ENCODE measurements around the gene MAP3K6.
"Not testable (repeated sequence)": the region's sequence is repeated elsewhere in the genome, so short reads cannot be mapped to it uniquely, and the experiment has no call there.

Gene MAP3K6, protein sequence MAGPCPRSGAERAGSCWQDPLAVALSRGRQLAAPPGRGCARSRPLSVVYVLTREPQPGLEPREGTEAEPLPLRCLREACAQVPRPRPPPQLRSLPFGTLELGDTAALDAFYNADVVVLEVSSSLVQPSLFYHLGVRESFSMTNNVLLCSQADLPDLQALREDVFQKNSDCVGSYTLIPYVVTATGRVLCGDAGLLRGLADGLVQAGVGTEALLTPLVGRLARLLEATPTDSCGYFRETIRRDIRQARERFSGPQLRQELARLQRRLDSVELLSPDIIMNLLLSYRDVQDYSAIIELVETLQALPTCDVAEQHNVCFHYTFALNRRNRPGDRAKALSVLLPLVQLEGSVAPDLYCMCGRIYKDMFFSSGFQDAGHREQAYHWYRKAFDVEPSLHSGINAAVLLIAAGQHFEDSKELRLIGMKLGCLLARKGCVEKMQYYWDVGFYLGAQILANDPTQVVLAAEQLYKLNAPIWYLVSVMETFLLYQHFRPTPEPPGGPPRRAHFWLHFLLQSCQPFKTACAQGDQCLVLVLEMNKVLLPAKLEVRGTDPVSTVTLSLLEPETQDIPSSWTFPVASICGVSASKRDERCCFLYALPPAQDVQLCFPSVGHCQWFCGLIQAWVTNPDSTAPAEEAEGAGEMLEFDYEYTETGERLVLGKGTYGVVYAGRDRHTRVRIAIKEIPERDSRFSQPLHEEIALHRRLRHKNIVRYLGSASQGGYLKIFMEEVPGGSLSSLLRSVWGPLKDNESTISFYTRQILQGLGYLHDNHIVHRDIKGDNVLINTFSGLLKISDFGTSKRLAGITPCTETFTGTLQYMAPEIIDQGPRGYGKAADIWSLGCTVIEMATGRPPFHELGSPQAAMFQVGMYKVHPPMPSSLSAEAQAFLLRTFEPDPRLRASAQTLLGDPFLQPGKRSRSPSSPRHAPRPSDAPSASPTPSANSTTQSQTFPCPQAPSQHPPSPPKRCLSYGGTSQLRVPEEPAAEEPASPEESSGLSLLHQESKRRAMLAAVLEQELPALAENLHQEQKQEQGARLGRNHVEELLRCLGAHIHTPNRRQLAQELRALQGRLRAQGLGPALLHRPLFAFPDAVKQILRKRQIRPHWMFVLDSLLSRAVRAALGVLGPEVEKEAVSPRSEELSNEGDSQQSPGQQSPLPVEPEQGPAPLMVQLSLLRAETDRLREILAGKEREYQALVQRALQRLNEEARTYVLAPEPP (N-terminal part only)

DNA sequence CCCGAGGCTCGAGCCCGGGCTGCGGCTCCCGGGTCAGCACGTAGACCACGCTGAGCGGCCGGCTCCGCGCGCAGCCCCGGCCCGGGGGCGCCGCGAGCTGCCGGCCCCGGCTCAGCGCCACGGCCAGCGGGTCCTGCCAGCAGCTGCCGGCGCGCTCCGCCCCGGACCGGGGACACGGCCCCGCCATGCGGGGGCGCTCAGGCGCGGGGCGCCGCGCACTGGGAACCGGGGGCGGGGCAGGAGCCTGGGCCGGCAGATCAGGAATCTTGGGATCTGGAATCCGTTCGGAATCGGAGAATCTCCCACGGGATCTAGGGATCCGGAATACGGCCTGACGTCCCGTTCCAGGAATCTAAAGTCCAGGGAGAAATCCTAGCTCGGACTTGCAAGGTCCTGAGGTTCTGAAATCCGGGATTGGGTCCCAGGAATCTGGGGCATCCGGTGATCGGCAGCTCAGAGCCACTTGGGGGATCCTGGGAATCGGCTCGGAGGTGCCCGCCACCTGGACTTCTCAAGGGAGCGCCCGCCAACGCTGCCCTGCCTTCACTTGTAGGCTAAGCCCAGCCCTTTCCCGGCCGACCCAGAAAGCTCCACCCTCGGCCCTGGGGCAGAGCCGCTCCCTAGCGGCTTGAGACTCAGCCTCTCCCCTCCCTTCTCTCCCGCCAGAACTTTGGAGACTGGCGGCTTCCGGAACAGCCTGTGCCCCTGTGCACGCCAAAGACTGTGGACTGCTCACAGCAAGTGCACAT is at the start of gene MAP3K6:
Gene MAP3K6 (minus strand): TSS at position 551 of the 749 bp plus-strand sequence. CDS start 364 bp downstream, at position 187.
- Mint-ChIP-seq H3K4me3 (peak within 1 kb of the TSS; percentile 85), H3K27ac (ENCODE audit: low read depth) (no peak within 1 kb of the TSS), H3K4me1 (peaks cover 28% of the 10 kb centered on the region), H3K36me3 (ENCODE audit: insufficient read depth) (no peaks in the 10 kb centered on the region), H3K9me3 (no peaks in the 10 kb centered on the region), H3K27me3 (no peaks in the 10 kb centered on the region)
- DNase-seq (ENCODE audit: low spot score in 2 of 2) (no peak), ATAC-seq (replicated peaks; ENCODE audit: extremely low read depth, poor library complexity, severe bottlenecking) (peak; percentile 34)

GRCh38 chr1:27414091-27414490 is 47.3 kb upstream of the MAP3K6 start:
- Mint-ChIP-seq H3K27ac (ENCODE audit: low read depth) (peak overlapping the region; percentile 26), H3K36me3 (ENCODE audit: insufficient read depth) (peaks cover 63% of the 10 kb centered on the region)
- DNase-seq (ENCODE audit: low spot score in 2 of 2): no peak

GRCh38 chr1:27413004-27413403 is 46.2 kb upstream of the MAP3K6 start:
- H3K9me3 Mint-ChIP-seq: no peaks in the 10 kb centered on the region
- H3K27me3 Mint-ChIP-seq: no peaks in the 10 kb centered on the region
- ATAC-seq (replicated peaks; ENCODE audit: extremely low read depth, poor library complexity, severe bottlenecking) (no peak), DNase-seq (ENCODE audit: low spot score in 2 of 2) (no peak)
- H3K27ac Mint-ChIP-seq (ENCODE audit: low read depth): no peak overlapping the region
- no peak overlapping the region for H3K4me3 Mint-ChIP-seq
- peaks cover 61% of the 10 kb centered on the region for H3K36me3 Mint-ChIP-seq (ENCODE audit: insufficient read depth)
- peaks cover 28% of the 10 kb centered on the region for H3K4me1 Mint-ChIP-seq

More at GRCh38 chr1:27414091-27414490, 47.3 kb upstream of the MAP3K6 start:
- no peaks in the 10 kb centered on the region for H3K27me3 Mint-ChIP-seq
- no peak overlapping the region for H3K4me3 Mint-ChIP-seq
- no peaks in the 10 kb centered on the region for H3K9me3 Mint-ChIP-seq
- peaks cover 39% of the 10 kb centered on the region for H3K4me1 Mint-ChIP-seq
- ATAC-seq (replicated peaks; ENCODE audit: extremely low read depth, poor library complexity, severe bottlenecking): no peak

GRCh38 chr1:27412502-27412901 is 45.7 kb upstream of the MAP3K6 start:
- Mint-ChIP-seq H3K9me3 (no peaks in the 10 kb centered on the region), H3K4me1 (peaks cover 27% of the 10 kb centered on the region), H3K27me3 (no peaks in the 10 kb centered on the region), H3K27ac (ENCODE audit: low read depth) (no peak overlapping the region), H3K36me3 (ENCODE audit: insufficient read depth) (peaks cover 65% of the 10 kb centered on the region), H3K4me3 (no peak overlapping the region)
- ATAC-seq (replicated peaks; ENCODE audit: extremely low read depth, poor library complexity, severe bottlenecking): no peak
- DNase-seq (ENCODE audit: low spot score in 2 of 2): no peak

DNA sequence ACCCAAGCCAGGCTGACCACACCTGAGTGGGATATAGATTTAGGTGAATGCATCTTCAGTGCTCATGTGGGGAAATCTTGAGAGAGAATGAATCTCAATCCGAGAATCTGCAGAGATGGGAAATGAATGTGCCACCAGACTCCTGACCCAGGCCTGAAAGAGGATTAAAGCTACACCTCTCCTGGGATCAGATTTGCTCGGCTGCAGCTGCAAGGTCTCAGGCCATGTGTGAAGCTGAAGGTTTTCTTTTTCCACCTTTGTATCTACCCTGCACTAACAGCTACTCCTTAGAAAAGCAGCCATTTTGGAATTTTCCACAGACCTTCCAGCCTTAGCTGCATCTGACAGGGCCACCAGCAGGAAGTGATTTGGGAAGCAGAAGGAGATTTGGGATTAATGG is 43.9 kb upstream of the MAP3K6 start:
- Mint-ChIP-seq H3K27ac (ENCODE audit: low read depth) (no peak overlapping the region), H3K4me3 (no peak overlapping the region), H3K4me1 (peaks cover 14% of the 10 kb centered on the region), H3K9me3 (no peaks in the 10 kb centered on the region), H3K36me3 (ENCODE audit: insufficient read depth) (peaks cover 61% of the 10 kb centered on the region), H3K27me3 (no peaks in the 10 kb centered on the region)
- no peak for DNase-seq (ENCODE audit: low spot score in 2 of 2)
- ATAC-seq (replicated peaks; ENCODE audit: extremely low read depth, poor library complexity, severe bottlenecking): no peak

GRCh38 chr1:27409669-27410068 is 42.9 kb upstream of the MAP3K6 start:
- Mint-ChIP-seq H3K4me3 (no peak overlapping the region), H3K27me3 (no peaks in the 10 kb centered on the region), H3K4me1 (peaks cover 8% of the 10 kb centered on the region), H3K27ac (ENCODE audit: low read depth) (no peak overlapping the region), H3K36me3 (ENCODE audit: insufficient read depth) (peaks cover 56% of the 10 kb centered on the region), H3K9me3 (no peaks in the 10 kb centered on the region)
- DNase-seq (ENCODE audit: low spot score in 2 of 2) (no peak), ATAC-seq (replicated peaks; ENCODE audit: extremely low read depth, poor library complexity, severe bottlenecking) (no peak)

DNA sequence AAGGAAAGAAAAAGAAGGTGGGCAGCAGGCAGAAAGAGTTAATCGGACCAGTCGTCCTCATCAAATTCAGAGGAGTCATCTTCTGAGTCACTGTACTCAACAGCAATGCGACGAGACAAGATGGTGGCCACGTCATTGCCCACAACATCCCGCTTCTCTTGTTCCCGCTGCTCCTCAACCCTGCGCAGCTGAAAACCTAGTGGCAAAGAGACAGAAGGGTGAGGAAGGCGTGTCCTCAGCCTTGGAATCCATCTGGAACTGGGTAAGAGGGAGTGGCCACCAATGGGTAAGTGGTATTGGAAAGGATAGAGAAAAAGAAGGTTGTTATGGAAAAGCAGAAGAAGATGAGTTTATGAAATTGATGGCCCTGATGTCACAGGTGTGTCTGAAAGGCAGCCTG is 41.4 kb upstream of the MAP3K6 start:
- peaks cover 46% of the 10 kb centered on the region for H3K36me3 Mint-ChIP-seq (ENCODE audit: insufficient read depth)
- H3K27me3 Mint-ChIP-seq: no peaks in the 10 kb centered on the region
- DNase-seq (ENCODE audit: low spot score in 2 of 2) (no peak), ATAC-seq (replicated peaks; ENCODE audit: extremely low read depth, poor library complexity, severe bottlenecking) (no peak)
- no peak overlapping the region for H3K4me3 Mint-ChIP-seq
- H3K4me1 Mint-ChIP-seq: peaks cover 10% of the 10 kb centered on the region
- no peak overlapping the region for H3K27ac Mint-ChIP-seq (ENCODE audit: low read depth)
- no peaks in the 10 kb centered on the region for H3K9me3 Mint-ChIP-seq

DNA sequence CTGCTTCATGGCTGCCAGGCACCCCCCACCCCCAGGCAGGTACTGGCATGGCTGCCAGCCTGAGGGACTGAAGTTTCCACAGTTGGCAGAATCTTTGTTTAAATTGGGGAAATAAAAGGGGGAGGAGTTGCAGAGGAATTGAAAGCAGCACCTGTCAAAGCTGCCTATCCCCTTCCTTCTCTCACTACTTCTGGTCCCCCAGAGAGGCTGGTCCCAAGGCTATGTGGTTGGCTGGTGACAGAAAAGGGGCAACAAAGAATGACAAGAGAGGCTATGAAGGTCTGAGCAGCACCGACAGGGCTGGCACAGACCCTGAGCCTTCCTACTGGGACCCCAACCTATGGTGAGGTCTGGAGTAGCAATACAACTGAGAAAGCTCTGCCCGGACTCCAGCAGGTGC is 40.0 kb upstream of the MAP3K6 start:
- not testable (repeated sequence) for H3K27me3 Mint-ChIP-seq; ATAC-seq (replicated peaks; ENCODE audit: extremely low read depth, poor library complexity, severe bottlenecking)
- peaks cover 37% of the 10 kb centered on the region for H3K36me3 Mint-ChIP-seq (ENCODE audit: insufficient read depth)

GRCh38 chr1:27406362-27406680 is 39.6 kb upstream of the MAP3K6 start:
- Mint-ChIP-seq H3K4me1 (peaks cover 14% of the 10 kb centered on the region), H3K9me3 (no peaks in the 10 kb centered on the region), H3K27ac (ENCODE audit: low read depth) (no peak overlapping the region), H3K36me3 (ENCODE audit: insufficient read depth) (peaks cover 34% of the 10 kb centered on the region), H3K4me3 (no peak overlapping the region), H3K27me3 (no peaks in the 10 kb centered on the region)
- ATAC-seq (replicated peaks; ENCODE audit: extremely low read depth, poor library complexity, severe bottlenecking) (no peak), DNase-seq (ENCODE audit: low spot score in 2 of 2) (no peak)

More for the DNA sequence above, 40.0 kb upstream of the MAP3K6 start:
- H3K27ac Mint-ChIP-seq (ENCODE audit: low read depth); DNase-seq (ENCODE audit: low spot score in 2 of 2); H3K4me3 Mint-ChIP-seq; H3K9me3 Mint-ChIP-seq: not testable (repeated sequence)
- peaks cover 10% of the 10 kb centered on the region for H3K4me1 Mint-ChIP-seq

- not testable (repeated sequence) for H3K27ac Mint-ChIP-seq (ENCODE audit: low read depth); ATAC-seq (replicated peaks; ENCODE audit: extremely low read depth, poor library complexity, severe bottlenecking); H3K9me3 Mint-ChIP-seq; DNase-seq (ENCODE audit: low spot score in 2 of 2); H3K27me3 Mint-ChIP-seq; H3K4me3 Mint-ChIP-seq
- peaks cover 19% of the 10 kb centered on the region for H3K4me1 Mint-ChIP-seq
- H3K36me3 Mint-ChIP-seq (ENCODE audit: insufficient read depth): peaks cover 30% of the 10 kb centered on the region
Measured at GRCh38 chr1:27405598-27406361, 39.0 kb upstream of the MAP3K6 start.

- DNase-seq (ENCODE audit: low spot score in 2 of 2): no peak
- Mint-ChIP-seq H3K27me3 (no peaks in the 10 kb centered on the region), H3K4me1 (peaks cover 26% of the 10 kb centered on the region)
Measured at GRCh38 chr1:27405074-27405473, 38.3 kb upstream of the MAP3K6 start.

More at GRCh38 chr1:27405074-27405473, 38.3 kb upstream of the MAP3K6 start:
- H3K36me3 Mint-ChIP-seq (ENCODE audit: insufficient read depth): peaks cover 30% of the 10 kb centered on the region
- H3K27ac Mint-ChIP-seq (ENCODE audit: low read depth): no peak overlapping the region
- no peak for ATAC-seq (replicated peaks; ENCODE audit: extremely low read depth, poor library complexity, severe bottlenecking)
- H3K4me3 Mint-ChIP-seq: no peak overlapping the region
- H3K9me3 Mint-ChIP-seq: no peaks in the 10 kb centered on the region
